MCF 10A (cell line): ENCODE measurements around the gene DNAH9. TPM values are rescaled to one million over a fixed set of nuclear protein-coding genes. Genes with fewer than 3 reads are reported as not detected.

Experiments
- BruUV-seq: library from RNA; stranded (reverse); fragments of 400-500 nt; replicated peaks from 2 replicates; lab custom pipeline; 2021; lab: Mats Ljungman, UMichigan
- CTCF ChIA-PET: fragments of 300-600 bp; sonication (Branson Sonifier 250); formaldehyde crosslinking; extraction: SDS; loops from one replicate; lab custom pipeline; 2021; ENCODE audit warnings: antibody characterized with exemption, inconsistent platforms; lab: Yijun Ruan, JAX
- POLR2A ChIA-PET: fragments of 300-600, 350-650 bp; sonication (Branson Sonifier 250); formaldehyde crosslinking; extraction: SDS; loops from one replicate; lab custom pipeline; 2020; ENCODE audit warnings: antibody characterized with exemption, inconsistent platforms; lab: Yijun Ruan, JAX
- DNase-seq: peaks from one replicate; pipeline ENCODE4 v3.0.0-alpha.2; 2018; ENCODE audit not compliant: unreplicated experiment
- H3K27ac Mint-ChIP-seq: one replicate; pipeline ENCODE4 v1.8.0; 2022; ENCODE audit warnings: mild to moderate bottlenecking, low read depth, mixed read lengths; ENCODE audit not compliant: unreplicated experiment
- H3K27me3 Mint-ChIP-seq: one replicate; pipeline ENCODE4 v1.8.0; 2022; ENCODE audit warnings: mixed read lengths; ENCODE audit not compliant: insufficient read depth, unreplicated experiment
- H3K36me3 Mint-ChIP-seq: one replicate; pipeline ENCODE4 v1.8.0; 2022; ENCODE audit warnings: mild to moderate bottlenecking, moderate library complexity, mixed read lengths; ENCODE audit not compliant: insufficient read depth, unreplicated experiment
- H3K4me1 Mint-ChIP-seq: one replicate; pipeline ENCODE4 v1.8.0; 2022; ENCODE audit warnings: mixed read lengths; ENCODE audit not compliant: insufficient read depth, unreplicated experiment
- H3K4me3 Mint-ChIP-seq: one replicate; pipeline ENCODE4 v1.8.0; 2022; ENCODE audit warnings: mild to moderate bottlenecking, moderate library complexity, mixed read lengths; ENCODE audit not compliant: unreplicated experiment
- H3K9me3 Mint-ChIP-seq: one replicate; pipeline ENCODE4 v1.8.0; 2022; ENCODE audit warnings: mixed read lengths; ENCODE audit not compliant: unreplicated experiment
- CTCF ChIP-seq: fragments of 200-600 bp; IDR thresholded peaks from one replicate; pipeline ENCODE4 v1.8.0; 2022; ENCODE audit warnings: antibody characterized with exemption, mild to moderate bottlenecking; ENCODE audit not compliant: unreplicated experiment
- intact Hi-C: fragments of 100-400 bp; cut with micrococcal nuclease; formaldehyde crosslinking; loops from 2 replicates; pipeline ENCODE4 v1.14.1; 2022
- total RNA-seq: library from RNA; stranded (reverse); gene quantifications from 2 replicates; pipeline ENCODE4 v1.2.3, GENCODE V29; 2022

Gene DNAH9
- total RNA-seq, 1 experiment from 2014 or later = 0.44 TPM

DNA sequence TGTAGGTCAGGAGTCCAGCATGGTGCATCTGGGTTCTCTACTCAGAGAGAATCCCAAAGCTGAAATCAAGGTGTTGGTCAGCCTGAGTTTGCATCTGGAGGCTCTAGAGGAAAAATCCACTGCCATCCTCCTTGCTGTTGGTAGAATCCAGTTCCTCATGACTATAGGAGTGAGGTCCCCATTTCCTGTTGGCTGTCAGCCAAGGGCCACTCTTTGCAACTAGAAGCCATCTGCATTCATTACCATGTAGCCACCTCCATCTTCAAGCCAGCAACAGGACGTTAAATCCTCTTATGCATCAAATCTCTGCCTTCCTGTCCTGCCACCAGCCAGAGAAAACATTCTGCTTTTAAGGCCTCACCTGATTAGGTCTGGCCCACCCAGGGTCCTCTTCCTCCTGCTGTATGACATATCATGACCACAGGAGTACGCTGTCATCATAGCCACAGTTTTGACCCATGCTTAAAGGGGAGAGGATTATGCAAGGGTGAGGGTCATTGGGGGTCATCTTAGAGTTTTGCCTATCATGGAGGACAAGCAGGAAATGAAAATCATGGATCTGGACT lies 40.5 kb downstream of the DNAH9 start:
- H3K27me3 Mint-ChIP-seq = peaks cover 20% of the 10 kb centered on the region
- ChIA-PET POLR2A (no interaction called here), CTCF (interaction anchor here (0.8 kb wide), 1 partner anchor 225 kb away, joined by 3 read pairs; no protein-coding TSS in a partner anchor)
- DNase-seq = no peak
- H3K27ac Mint-ChIP-seq = no peak overlapping the region
- peaks cover 10% of the 10 kb centered on the region for H3K4me1 Mint-ChIP-seq
- H3K9me3 Mint-ChIP-seq = no peaks in the 10 kb centered on the region
- intact Hi-C loops = no loop called here
- no TSS peak for BruUV-seq
- no peaks in the 10 kb centered on the region for H3K36me3 Mint-ChIP-seq
- no peak for TF ChIP-seq CTCF
- no peak overlapping the region for H3K4me3 Mint-ChIP-seq

- CTCF ChIA-PET = interaction anchor here (0.6 to 0.8 kb wide), 4 partner anchors 110 to 378 kb away, joined by 3 read pairs; no protein-coding TSS in a partner anchor
- H3K9me3 Mint-ChIP-seq = no peaks in the 10 kb centered on the region
- POLR2A ChIA-PET = no interaction called here
- no peak overlapping the region for H3K27ac Mint-ChIP-seq
- H3K36me3 Mint-ChIP-seq = no peaks in the 10 kb centered on the region
- intact Hi-C loops = loop anchor here (10.0 kb wide), 2 partner anchors 345 to 375 kb away; no protein-coding TSS in a partner anchor
- peaks cover 11% of the 10 kb centered on the region for H3K27me3 Mint-ChIP-seq
- H3K4me3 Mint-ChIP-seq = no peak overlapping the region
- peaks cover 17% of the 10 kb centered on the region for H3K4me1 Mint-ChIP-seq
- TF ChIP-seq CTCF = no peak
- no TSS peak for BruUV-seq
- DNase-seq = no peak
Measured at GRCh38 chr17:11639736-11640462, 41.6 kb downstream of the DNAH9 start.

GRCh38 chr17:11640463-11640814 lies 42.2 kb downstream of the DNAH9 start:
- CTCF ChIA-PET = interaction anchor here (0.7 to 0.8 kb wide), 2 partner anchors 14 to 378 kb away, joined by 3 read pairs; no protein-coding TSS in a partner anchor
- Mint-ChIP-seq H3K4me1 (peaks cover 17% of the 10 kb centered on the region), H3K27ac (no peak overlapping the region), H3K9me3 (no peaks in the 10 kb centered on the region), H3K27me3 (peaks cover 9% of the 10 kb centered on the region), H3K36me3 (no peaks in the 10 kb centered on the region), H3K4me3 (no peak overlapping the region)
- no peak for TF ChIP-seq CTCF
- intact Hi-C loops = loop anchor here (10.0 kb wide), 2 partner anchors 344 to 376 kb away; no protein-coding TSS in a partner anchor
- POLR2A ChIA-PET = no interaction called here
- DNase-seq = no peak
- no TSS peak for BruUV-seq

GRCh38 chr17:11641521-11642275 lies 43.4 kb downstream of the DNAH9 start:
- H3K36me3 Mint-ChIP-seq = peaks cover 5% of the 10 kb centered on the region
- no peaks in the 10 kb centered on the region for H3K27me3 Mint-ChIP-seq
- H3K27ac Mint-ChIP-seq = no peak overlapping the region
- POLR2A ChIA-PET = no interaction called here
- DNase-seq = no peak
- no peaks in the 10 kb centered on the region for H3K9me3 Mint-ChIP-seq
- peaks cover 17% of the 10 kb centered on the region for H3K4me1 Mint-ChIP-seq
- CTCF ChIA-PET = interaction anchor here (0.6 to 0.7 kb wide), 2 partner anchors 86 to 771 kb away, joined by 3 to 4 read pairs; no protein-coding TSS in a partner anchor
- intact Hi-C loops = loop anchor here (10.0 kb wide), 2 partner anchors 343 to 377 kb away; no protein-coding TSS in a partner anchor
- TF ChIP-seq CTCF = no peak
- no TSS peak for BruUV-seq
- H3K4me3 Mint-ChIP-seq = no peak overlapping the region
